Measurements from ENCODE around the gene OTOP3.
A peak's percentile ranks its signal among the peaks of the same experiment; 100 is the strongest.

OTOP3 gene

DNA sequence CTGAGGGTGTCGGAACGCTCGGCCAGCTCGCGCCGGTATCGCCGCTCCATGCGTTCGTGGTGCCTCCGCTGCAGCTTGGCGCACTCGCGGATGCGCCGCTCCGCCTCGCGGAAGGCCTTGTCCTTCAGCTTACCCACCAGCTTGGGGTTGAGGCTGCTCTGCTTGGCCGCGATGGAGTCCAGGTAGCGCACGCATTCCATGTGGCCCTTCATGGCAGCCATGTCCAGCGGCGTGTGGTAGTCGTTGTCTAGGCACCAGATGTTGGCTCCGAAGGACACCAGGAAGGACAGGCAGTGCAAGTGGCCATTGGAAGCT lies 15.4 kb upstream of the OTOP3 start:
- DNase-seq = no peak
- peaks cover 19% of the 10 kb centered on the region for H3K27me3 ChIP-seq (ENCODE audit: insufficient read depth, low read depth, severe bottlenecking)
- TF ChIP-seq, protein P1, sequence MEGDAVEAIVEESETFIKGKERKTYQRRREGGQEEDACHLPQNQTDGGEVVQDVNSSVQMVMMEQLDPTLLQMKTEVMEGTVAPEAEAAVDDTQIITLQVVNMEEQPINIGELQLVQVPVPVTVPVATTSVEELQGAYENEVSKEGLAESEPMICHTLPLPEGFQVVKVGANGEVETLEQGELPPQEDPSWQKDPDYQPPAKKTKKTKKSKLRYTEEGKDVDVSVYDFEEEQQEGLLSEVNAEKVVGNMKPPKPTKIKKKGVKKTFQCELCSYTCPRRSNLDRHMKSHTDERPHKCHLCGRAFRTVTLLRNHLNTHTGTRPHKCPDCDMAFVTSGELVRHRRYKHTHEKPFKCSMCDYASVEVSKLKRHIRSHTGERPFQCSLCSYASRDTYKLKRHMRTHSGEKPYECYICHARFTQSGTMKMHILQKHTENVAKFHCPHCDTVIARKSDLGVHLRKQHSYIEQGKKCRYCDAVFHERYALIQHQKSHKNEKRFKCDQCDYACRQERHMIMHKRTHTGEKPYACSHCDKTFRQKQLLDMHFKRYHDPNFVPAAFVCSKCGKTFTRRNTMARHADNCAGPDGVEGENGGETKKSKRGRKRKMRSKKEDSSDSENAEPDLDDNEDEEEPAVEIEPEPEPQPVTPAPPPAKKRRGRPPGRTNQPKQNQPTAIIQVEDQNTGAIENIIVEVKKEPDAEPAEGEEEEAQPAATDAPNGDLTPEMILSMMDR (IDR thresholded peaks at IDR 0.05; ENCODE audit: low read depth, low read length) = no peak
- no peaks in the 10 kb centered on the region for H3K36me3 ChIP-seq
- no peak overlapping the region for H3K27ac ChIP-seq
- H3K4me3 ChIP-seq (ENCODE audit: low read depth, low read length) = no peak overlapping the region
- no peaks in the 10 kb centered on the region for H3K9me3 ChIP-seq (ENCODE audit: severe bottlenecking)

DNA sequence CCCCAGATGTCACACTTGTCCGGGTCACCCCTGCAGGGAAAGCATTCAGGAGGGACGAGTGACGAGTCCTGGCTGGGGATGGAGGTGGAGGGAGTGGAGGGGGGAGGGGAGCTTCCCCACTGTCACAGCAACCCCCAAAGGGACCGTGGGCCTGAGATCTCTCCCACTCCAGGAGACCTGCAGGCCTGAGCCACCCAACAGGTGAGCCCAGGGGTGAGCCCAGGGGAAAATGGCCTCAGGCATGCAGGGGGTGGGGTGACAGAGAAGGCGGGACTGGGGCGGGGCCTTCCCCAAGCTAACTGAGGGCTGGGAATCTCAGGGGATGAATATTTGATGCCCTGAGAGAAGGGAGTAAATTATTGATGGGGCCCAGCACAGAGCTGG lies 15.1 kb upstream of the OTOP3 start:
- no peaks in the 10 kb centered on the region for H3K36me3 ChIP-seq
- TF ChIP-seq, protein P1 (IDR thresholded peaks at IDR 0.05; ENCODE audit: low read depth, low read length) = no peak
- no peaks in the 10 kb centered on the region for H3K9me3 ChIP-seq (ENCODE audit: severe bottlenecking)
- no peak overlapping the region for H3K27ac ChIP-seq
- H3K4me3 ChIP-seq (ENCODE audit: low read depth, low read length) = no peak overlapping the region
- peaks cover 20% of the 10 kb centered on the region for H3K27me3 ChIP-seq (ENCODE audit: insufficient read depth, low read depth, severe bottlenecking)
- DNase-seq = no peak

DNA sequence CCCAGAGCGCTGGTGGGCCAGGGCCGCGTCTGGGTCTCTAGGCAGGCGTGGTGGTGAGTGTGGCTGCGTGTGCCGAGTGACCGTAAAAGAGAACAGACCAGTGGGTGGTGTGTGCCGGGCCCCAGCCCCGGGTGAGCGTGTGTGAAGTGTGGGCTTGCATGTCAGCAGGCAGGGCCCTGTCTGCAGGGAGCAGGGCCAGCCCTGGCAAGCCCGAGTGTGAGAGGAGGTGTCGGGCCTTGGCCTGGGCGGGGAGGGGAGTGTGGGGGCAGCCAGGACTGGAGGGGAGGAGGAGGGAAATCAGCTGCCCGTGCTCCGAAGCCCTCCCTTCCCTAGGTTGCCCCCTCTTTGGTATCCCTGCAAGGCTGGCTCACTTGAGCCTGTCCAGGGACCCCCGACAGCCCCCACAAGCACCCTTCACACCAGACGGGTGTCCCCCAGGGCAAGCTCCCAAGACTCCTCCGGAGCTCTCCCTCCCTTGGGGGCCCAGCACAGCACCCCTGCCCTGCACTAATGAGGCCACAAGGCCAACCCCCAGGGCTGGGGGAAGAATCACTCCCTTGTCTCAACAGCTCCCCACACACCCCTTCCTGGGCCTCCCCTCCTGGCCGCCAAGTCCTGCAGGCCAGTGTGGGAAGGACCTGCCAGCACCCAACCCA lies 14.5 kb upstream of the OTOP3 start:
- H3K27me3 ChIP-seq (ENCODE audit: insufficient read depth, low read depth, severe bottlenecking) = peaks cover 23% of the 10 kb centered on the region
- no peak for DNase-seq
- no peaks in the 10 kb centered on the region for H3K9me3 ChIP-seq (ENCODE audit: severe bottlenecking)
- H3K27ac ChIP-seq = no peak overlapping the region
- H3K36me3 ChIP-seq = no peaks in the 10 kb centered on the region
- no peak overlapping the region for H3K4me3 ChIP-seq (ENCODE audit: low read depth, low read length)
- TF ChIP-seq, protein P1 (IDR thresholded peaks at IDR 0.05; ENCODE audit: low read depth, low read length) = no peak

DNA sequence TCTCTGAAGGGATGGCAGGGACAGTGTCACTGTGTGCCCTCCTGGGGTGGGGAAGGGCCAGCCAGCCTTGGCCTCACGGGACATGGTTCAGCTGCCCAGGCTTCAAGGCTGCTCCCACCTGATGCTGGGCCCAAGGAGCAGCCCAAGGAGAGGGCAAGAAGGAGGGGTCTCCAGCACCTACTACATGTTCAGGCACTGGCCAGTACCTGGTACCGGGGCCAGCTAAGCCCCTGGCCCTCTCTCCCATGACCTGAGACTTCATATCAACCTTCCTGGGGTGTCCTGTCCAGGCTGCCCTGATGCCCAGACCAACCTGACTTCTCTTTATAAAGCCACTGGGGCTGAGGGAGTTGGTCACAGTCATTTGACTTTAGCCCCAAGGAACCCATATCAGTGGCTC lies 13.9 kb upstream of the OTOP3 start:
- Histone ChIP-seq H3K9me3 (ENCODE audit: severe bottlenecking) (no peaks in the 10 kb centered on the region), H3K27me3 (ENCODE audit: insufficient read depth, low read depth, severe bottlenecking) (peaks cover 23% of the 10 kb centered on the region), H3K27ac (no peak overlapping the region), H3K4me3 (ENCODE audit: low read depth, low read length) (no peak overlapping the region), H3K36me3 (no peaks in the 10 kb centered on the region)
- TF ChIP-seq, protein P1 (IDR thresholded peaks at IDR 0.05; ENCODE audit: low read depth, low read length) = no peak
- DNase-seq = no peak

DNA sequence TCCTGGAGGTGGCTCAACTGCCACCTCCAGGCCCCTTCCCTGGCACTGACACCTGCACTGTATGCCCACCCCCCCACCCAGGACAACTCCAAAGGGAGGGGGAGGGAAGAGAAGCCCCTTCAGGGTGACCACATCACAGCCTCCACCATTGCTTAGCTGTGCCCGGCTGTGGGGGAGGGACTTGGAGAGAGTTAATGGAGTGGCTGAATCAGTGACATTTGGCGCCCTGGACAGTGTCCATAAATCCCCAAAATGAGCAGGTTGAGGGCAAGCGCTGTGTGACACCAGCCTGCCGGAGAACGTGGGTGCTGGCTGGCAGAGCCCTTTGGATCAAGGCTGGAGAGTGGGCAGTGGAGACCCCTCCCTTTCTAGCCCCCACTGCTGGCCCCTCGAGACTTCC lies 13.5 kb upstream of the OTOP3 start:
- no peak for DNase-seq
- H3K4me3 ChIP-seq (ENCODE audit: low read depth, low read length) = peak overlapping the region; percentile 60; the same call in 1 of the 2 replicates
- TF ChIP-seq, protein P1 (IDR thresholded peaks at IDR 0.05; ENCODE audit: low read depth, low read length) = no peak
- H3K27me3 ChIP-seq (ENCODE audit: insufficient read depth, low read depth, severe bottlenecking) = peaks cover 23% of the 10 kb centered on the region
- no peaks in the 10 kb centered on the region for H3K36me3 ChIP-seq
- H3K9me3 ChIP-seq (ENCODE audit: severe bottlenecking) = no peaks in the 10 kb centered on the region
- no peak overlapping the region for H3K27ac ChIP-seq
